Measurements from ENCODE around the gene ADGRB2. TPM values are rescaled to one million over a fixed set of nuclear protein-coding genes. Genes with fewer than 3 reads are reported as not detected.

ADGRB2 gene, protein sequence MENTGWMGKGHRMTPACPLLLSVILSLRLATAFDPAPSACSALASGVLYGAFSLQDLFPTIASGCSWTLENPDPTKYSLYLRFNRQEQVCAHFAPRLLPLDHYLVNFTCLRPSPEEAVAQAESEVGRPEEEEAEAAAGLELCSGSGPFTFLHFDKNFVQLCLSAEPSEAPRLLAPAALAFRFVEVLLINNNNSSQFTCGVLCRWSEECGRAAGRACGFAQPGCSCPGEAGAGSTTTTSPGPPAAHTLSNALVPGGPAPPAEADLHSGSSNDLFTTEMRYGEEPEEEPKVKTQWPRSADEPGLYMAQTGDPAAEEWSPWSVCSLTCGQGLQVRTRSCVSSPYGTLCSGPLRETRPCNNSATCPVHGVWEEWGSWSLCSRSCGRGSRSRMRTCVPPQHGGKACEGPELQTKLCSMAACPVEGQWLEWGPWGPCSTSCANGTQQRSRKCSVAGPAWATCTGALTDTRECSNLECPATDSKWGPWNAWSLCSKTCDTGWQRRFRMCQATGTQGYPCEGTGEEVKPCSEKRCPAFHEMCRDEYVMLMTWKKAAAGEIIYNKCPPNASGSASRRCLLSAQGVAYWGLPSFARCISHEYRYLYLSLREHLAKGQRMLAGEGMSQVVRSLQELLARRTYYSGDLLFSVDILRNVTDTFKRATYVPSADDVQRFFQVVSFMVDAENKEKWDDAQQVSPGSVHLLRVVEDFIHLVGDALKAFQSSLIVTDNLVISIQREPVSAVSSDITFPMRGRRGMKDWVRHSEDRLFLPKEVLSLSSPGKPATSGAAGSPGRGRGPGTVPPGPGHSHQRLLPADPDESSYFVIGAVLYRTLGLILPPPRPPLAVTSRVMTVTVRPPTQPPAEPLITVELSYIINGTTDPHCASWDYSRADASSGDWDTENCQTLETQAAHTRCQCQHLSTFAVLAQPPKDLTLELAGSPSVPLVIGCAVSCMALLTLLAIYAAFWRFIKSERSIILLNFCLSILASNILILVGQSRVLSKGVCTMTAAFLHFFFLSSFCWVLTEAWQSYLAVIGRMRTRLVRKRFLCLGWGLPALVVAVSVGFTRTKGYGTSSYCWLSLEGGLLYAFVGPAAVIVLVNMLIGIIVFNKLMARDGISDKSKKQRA (N-terminal part only)
- 10 to 100 TPM in 1 of 2 donors, 1 to 10 TPM in 1; 3.0 to 10.2 TPM for total RNA-seq

DNA sequence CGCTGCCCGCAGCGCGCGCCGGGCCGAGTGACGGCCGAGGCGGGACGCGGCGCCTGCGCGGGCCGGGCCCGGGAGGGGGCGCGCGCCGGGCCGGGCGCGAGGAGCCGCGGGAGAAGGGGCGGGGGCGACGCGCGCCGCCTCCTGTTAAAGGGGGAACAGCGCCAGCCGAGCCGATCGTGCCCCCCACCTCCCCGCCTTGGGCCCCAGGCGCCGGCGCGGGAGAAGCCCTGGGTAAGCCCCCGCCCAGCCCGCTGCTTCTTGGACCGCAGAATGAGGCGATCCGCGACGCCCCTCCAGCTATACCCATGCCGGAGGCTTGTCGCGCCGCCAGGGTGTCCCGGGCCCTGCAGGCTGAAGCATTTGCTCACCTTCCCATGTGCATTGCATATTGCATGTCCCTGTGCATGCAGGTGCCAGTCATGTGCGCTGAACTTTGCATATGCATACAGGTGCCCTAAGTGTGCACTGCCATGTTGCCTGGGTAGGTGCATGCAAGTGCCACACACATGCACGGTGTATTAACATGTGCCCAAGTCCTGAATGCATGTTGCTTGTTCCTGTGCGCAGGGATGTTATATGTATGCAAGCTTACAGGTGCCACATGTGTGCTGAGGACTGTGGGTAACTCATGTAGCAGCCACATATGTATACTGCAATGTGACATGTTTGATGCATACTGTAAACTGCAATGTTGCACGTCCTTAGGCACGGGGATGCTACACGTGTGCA, at the start of gene ADGRB2:
ADGRB2 (minus strand) TSS at position 29 of the 729 bp plus-strand sequence. CDS start 7,119 bp downstream, outside the sequence.
- H3K9me3 ChIP-seq: no peaks in the 10 kb centered on the region
- H3K27ac ChIP-seq: no peak within 1 kb of the TSS
- H3K4me1 ChIP-seq (replicated peaks): peaks cover 4% of the 10 kb centered on the region
- intact Hi-C loops (cut with DNase I): loop anchor here (2.0 to 10.0 kb wide), 3 partner anchors 24 to 300 kb away; no protein-coding TSS in a partner anchor
- H3K27me3 ChIP-seq (replicated peaks; ENCODE audit: insufficient read depth): no peaks in the 10 kb centered on the region
- H3K36me3 ChIP-seq: no peaks in the 10 kb centered on the region
- no peak for DNase-seq (ENCODE audit: low spot score)
- H3K4me3 ChIP-seq: peak within 1 kb of the TSS; percentile 37 to 48
- no peak for TF ChIP-seq POLR2A (IDR thresholded peaks at IDR 0.05)
- TF ChIP-seq, protein P1, sequence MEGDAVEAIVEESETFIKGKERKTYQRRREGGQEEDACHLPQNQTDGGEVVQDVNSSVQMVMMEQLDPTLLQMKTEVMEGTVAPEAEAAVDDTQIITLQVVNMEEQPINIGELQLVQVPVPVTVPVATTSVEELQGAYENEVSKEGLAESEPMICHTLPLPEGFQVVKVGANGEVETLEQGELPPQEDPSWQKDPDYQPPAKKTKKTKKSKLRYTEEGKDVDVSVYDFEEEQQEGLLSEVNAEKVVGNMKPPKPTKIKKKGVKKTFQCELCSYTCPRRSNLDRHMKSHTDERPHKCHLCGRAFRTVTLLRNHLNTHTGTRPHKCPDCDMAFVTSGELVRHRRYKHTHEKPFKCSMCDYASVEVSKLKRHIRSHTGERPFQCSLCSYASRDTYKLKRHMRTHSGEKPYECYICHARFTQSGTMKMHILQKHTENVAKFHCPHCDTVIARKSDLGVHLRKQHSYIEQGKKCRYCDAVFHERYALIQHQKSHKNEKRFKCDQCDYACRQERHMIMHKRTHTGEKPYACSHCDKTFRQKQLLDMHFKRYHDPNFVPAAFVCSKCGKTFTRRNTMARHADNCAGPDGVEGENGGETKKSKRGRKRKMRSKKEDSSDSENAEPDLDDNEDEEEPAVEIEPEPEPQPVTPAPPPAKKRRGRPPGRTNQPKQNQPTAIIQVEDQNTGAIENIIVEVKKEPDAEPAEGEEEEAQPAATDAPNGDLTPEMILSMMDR (IDR thresholded peaks at IDR 0.05): peak in 1 of 4 experiments; percentile 21
- WGBS: 8% methylated on average over 21 of the region's 59 CpGs

DNA sequence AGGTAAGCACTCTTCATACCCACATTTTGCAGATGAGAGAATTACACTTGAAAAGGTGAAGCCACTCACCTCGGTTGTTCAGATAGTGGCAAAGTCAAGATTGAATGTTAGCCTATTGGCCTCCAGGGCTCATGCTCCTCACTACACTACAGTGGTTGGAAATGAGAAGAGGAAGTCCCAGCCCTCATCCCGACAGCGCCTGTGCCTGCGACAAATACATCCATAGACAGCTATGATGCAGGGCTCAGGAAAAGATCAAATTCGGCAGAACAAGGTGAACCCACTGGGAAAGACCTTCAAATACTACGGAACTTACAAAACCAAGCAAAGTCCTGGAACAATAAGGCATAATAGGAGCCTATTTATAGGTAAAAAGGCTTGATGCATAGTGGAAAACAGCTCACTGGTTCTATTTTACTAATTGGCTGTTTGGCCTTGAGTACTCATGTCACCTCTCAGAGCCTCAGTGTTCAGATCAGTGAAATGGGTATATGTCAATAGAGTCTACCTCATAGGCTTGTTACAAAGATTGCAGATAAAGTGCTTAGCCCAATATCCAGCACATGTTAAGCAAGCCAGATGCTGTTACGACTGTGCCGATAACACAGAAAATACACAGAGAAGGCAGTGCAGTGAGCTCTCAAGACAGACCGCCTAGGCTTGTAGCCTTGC, 48.2 kb upstream of the ADGRB2 start:
- Histone ChIP-seq H3K36me3 (no peaks in the 10 kb centered on the region), H3K27ac (no peak overlapping the region), H3K27me3 (replicated peaks; ENCODE audit: insufficient read depth) (no peaks in the 10 kb centered on the region), H3K4me1 (replicated peaks) (no peaks in the 10 kb centered on the region), H3K9me3 (no peaks in the 10 kb centered on the region), H3K4me3 (no peak overlapping the region)
- 86% methylated on average over 9 of the region's 9 CpGs for WGBS
- intact Hi-C loops (cut with DNase I): no loop called here
- TF ChIP-seq, protein P1 (IDR thresholded peaks at IDR 0.05): no peak
- no peak for TF ChIP-seq POLR2AphosphoS5 (IDR thresholded peaks at IDR 0.05)
- no peak for TF ChIP-seq POLR2A (IDR thresholded peaks at IDR 0.05)
- DNase-seq (ENCODE audit: low spot score): no peak

DNA sequence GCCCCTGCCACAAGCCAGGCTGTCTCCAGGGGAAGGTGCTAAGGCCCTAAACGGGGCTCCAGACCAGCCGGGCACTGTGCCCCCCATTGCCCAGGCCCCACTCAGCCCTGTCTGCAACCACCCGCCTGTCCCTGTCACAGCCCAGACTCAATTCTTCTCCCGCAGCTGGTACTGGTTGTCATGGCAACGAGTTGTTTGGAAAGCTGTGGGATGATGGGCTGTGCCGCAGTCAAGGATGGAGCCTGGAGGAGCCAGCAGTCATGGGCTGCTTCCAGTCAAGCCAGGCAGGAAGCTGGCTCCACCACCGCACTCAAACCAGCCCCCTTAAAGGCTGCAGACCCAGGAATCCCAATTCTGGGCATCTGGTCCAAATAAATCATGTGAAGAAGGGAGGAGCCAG, 47.5 kb upstream of the ADGRB2 start:
- Histone ChIP-seq H3K36me3 (no peaks in the 10 kb centered on the region), H3K27me3 (replicated peaks; ENCODE audit: insufficient read depth) (no peaks in the 10 kb centered on the region), H3K4me1 (replicated peaks) (no peaks in the 10 kb centered on the region), H3K27ac (no peak overlapping the region), H3K9me3 (no peaks in the 10 kb centered on the region), H3K4me3 (no peak overlapping the region)
- intact Hi-C loops (cut with DNase I): no loop called here
- no peak for DNase-seq (ENCODE audit: low spot score)
- no peak for TF ChIP-seq POLR2AphosphoS5 (IDR thresholded peaks at IDR 0.05)
- TF ChIP-seq, protein P1 (IDR thresholded peaks at IDR 0.05): no peak
- TF ChIP-seq POLR2A (IDR thresholded peaks at IDR 0.05): no peak
- WGBS: 30% methylated on average over 5 of the region's 7 CpGs

DNA sequence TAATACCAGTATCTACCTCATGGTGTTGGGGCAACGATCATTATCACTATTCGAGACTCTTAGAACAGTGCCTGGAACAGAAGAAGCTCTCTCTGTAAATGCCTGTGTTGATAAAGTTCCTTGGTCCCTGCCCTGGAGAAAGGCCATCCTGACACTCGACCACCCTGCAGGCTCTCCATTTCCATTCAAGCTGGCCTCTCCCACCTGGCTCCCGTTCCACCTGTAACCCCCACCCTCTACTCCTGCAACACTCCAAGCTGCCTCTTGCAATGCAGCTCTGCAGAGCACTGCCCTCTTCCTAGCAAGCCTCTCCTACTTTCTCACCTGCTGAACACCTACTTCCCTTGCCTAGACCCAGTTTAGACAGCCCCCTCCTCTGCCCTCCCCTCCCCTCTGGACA, 45.6 kb upstream of the ADGRB2 start:
- DNase-seq (ENCODE audit: low spot score): no peak
- intact Hi-C loops (cut with DNase I): no loop called here
- Histone ChIP-seq H3K4me3 (no peak overlapping the region), H3K36me3 (no peaks in the 10 kb centered on the region), H3K27ac (no peak overlapping the region), H3K27me3 (replicated peaks; ENCODE audit: insufficient read depth) (no peaks in the 10 kb centered on the region), H3K9me3 (no peaks in the 10 kb centered on the region), H3K4me1 (replicated peaks) (no peaks in the 10 kb centered on the region)
- TF ChIP-seq, protein P1 (IDR thresholded peaks at IDR 0.05): no peak
- no peak for TF ChIP-seq POLR2AphosphoS5 (IDR thresholded peaks at IDR 0.05)
- no peak for TF ChIP-seq POLR2A (IDR thresholded peaks at IDR 0.05)
- WGBS: 61% methylated on average over 4 of the region's 4 CpGs
